ENCODE data around the gene CYP46A1.

Gene CYP46A1

GRCh38 chr14:99747582-99748330, 63.7 kb downstream of the CYP46A1 start:
- no peak for DNase-seq

DNA sequence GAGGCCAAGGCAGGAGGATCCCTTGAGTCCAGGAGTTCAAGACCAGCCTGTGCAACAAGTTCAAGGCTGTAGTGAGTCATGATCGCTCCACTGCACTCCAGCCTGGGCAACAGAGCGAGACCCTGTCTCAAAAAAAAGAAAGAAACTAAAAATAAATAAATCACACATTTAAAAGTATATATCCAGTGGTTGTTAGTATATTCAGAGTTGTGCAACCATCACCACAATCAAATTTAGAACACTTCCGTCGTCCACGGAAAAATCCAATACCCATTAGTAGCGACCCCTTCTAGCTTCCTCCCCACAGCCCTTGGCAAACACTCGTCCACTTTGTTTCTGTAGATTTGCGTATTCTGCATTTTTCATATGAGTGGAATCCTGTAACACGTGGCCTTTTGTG, 64.4 kb downstream of the CYP46A1 start:
- DNase-seq = no peak

GRCh38 chr14:99749142-99749541, 65.0 kb downstream of the CYP46A1 start:
- no peak for DNase-seq

DNA sequence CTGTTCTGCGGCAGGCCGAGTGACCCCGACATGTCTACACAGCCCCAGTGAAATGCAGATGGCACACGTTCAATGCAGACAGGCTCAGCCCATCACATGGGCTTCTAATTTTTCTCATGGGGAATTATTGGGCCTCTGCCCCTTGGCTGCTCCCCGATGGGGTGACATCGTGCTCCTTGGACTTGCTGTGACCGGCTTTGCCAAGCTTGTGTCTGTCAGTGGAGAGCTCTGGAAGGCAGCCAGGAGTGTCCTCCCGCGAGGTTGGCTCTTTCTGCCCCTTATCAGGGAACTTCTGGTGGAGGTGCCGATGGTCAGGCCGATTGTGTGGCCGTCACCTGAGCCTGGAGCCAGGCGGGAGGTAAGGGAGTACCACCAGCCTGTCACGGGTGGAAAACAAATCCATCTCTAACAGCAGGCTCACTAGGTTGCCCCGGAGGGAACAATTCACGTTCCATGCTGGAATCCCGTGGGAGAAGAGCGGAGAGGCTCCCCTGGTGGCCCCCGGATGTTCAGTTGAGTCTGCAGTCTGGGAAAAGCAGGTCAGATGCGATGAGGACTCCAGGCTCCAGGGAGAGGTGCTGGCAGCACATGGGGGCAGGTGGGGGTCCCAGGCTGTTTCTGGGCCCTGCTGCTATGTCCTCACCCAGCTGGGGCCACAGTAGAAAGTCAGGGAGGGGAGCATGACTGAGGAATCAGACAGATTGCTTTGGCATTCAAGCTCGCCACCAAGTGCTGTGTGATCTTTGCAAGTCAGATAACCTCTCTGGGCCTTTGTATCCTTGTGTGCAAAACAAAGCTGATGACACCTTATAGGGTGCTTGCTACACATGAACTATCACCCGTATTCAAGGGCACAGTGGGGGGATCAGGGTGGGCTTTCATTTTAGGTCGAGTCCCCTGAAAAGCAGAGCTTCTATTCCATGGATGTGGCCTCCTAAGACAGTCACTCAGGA, 65.9 kb downstream of the CYP46A1 start:
- no peak for DNase-seq

GRCh38 chr14:99750746-99751450, 66.8 kb downstream of the CYP46A1 start:
- DNase-seq = no peak

DNA sequence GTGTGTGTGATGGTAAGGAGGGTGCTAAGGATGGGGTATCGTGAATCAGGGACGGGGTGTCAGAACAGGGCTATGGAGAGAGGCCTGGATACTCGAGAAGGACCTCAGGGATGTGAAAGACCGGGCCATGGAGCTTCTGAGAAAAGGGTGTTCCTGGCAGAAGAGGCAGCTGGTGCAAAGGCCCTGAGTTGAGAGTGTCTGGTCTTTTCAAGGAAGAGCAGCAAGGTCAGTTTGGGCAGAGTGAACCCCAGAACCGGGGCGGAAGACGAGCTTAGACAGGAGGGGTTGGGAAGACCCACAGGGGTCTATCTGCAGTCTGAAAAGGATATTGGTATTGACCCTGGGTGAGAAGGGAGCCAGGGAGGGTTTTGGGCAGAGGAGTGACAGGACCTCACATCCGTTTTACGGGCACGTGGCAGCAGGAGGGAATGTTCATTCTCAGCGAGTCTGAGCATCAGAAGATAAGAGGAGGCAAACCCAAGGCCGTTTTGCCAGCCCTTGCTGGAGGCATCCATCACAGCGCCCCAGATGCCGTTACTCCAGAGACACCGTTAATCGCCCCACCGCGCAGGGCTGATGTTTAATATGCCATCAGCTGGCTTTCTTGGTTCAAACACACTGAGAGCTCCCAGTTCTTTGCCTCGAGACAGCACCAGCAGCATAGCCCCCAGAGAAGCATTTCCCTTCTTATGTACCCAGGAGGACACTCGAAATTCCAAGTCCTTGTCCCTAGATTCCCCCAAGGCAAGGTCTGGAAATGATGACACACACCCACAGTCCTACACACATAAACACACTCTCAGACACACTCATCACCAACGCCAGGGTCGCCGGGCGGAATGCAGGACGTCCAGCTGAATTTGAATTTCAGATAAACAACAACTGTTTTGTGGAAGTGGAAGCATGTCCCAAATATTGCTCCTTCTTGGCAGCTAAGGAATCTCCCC, 67.7 kb downstream of the CYP46A1 start:
- no peak for DNase-seq

GRCh38 chr14:99752486-99753121, 68.5 kb downstream of the CYP46A1 start:
- no peak for DNase-seq

- DNase-seq = no peak
Measured at GRCh38 chr14:99753225-99754140, 69.4 kb downstream of the CYP46A1 start.

GRCh38 chr14:99754141-99755067, 70.3 kb downstream of the CYP46A1 start:
- DNase-seq = no peak

DNA sequence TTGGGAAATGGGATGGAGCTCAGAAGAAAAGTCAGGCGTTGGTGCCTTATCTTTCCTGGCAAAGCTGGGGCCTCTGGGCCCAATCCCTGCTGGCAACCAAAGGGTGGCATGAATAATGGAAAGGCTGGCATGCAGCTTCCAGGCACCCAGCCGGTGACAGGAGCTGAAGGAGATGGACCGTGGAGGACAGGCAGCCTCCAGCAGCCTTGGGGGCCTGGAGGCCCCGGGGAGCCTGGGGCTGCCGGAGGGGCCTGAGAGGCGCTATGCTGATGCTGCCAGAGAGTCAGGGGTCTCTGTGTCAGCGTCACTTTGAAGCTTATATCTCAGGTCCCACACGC, 70.9 kb downstream of the CYP46A1 start:
- DNase-seq = no peak

DNA sequence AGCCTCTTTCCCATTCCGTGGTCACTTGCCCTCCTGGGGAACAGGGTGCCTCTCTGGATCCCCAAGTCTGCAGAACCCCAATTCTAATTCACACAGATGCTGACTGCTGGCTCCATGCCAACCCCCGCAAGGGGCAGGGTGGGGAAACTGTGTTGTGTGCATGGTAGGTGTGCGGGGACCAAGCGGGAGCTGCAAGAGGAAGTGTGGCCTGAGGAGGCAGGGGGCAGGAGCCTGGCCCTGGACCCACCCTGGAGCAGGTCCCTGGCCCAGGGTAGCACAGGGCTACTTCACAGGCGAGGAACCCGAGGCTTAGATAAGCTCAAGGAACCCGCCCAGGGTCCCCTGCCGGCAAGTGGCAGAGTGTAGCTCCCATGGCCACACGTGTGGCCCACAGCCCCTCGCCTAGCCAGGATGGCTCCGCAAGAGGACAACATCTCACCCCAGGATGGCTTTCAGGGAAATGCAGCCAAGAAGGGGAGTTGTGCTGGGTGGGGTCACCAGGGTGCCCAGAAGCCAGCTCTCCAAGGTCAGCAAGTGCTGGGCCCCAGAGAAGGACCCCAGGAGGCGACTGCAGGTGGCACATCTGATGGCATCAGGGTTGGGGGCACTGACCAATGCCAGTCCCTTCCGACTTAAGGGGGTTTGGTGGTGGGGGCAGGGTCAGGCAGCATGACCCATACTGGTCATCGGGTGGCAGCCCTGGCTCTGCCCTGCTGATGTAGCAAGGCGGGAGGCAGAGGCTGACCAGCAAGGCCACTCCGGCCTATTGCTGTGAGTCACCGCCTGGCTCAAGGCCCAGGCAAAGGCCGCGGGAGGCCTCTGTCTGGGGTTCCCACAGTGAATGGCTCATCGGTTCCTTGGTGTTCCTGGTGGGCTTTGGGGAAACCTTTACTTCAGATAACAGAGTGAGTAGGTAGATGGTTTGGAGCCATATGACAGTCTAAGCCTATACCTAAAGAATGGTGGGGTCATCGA, 71.8 kb downstream of the CYP46A1 start:
- DNase-seq = no peak

GRCh38 chr14:99756796-99757195, 72.7 kb downstream of the CYP46A1 start:
- DNase-seq = no peak

GRCh38 chr14:99757331-99758070, 73.4 kb downstream of the CYP46A1 start:
- no peak for DNase-seq

GRCh38 chr14:99758121-99758821, 74.2 kb downstream of the CYP46A1 start:
- DNase-seq = no peak

GRCh38 chr14:99758872-99759545, 74.9 kb downstream of the CYP46A1 start:
- DNase-seq = no peak

GRCh38 chr14:99759546-99759925, 75.4 kb downstream of the CYP46A1 start:
- no peak for DNase-seq

Measured in CD4-positive, alpha-beta T cell treated with Interleukin-17A for 1 hour (primary cell).